GM12878 (cell line): Measurements from ENCODE around the gene LTBP3. TPM values are rescaled to one million over a fixed set of nuclear protein-coding genes. Genes with fewer than 3 reads are reported as not detected.

Experiments
- ASH2L ChIP-seq: fragments of 300-600, 200-600 bp; sonication (generic); IDR thresholded peaks from 2 replicates; pipeline ENCODE4 v1.6.1; 2017; ENCODE audit warnings: low read depth, mild to moderate bottlenecking, borderline replicate concordance
- BMI1 ChIP-seq: fragments of 450-650 bp; IDR thresholded peaks from 2 replicates; pipeline ENCODE4 v1.6.1; 2016; ENCODE audit warnings: mild to moderate bottlenecking, moderate library complexity, borderline replicate concordance
- CBFB ChIP-seq: IDR thresholded peaks from 2 replicates; pipeline ENCODE4 v1.6.1; 2016; ENCODE audit warnings: antibody characterized with exemption, low read depth
- CHD1 ChIP-seq: IDR thresholded peaks from 2 replicates; pipeline ENCODE4 v1.6.1; 2012; ENCODE audit warnings: low read depth, low read length, improper control_type of control experiment
- HDAC6 ChIP-seq: fragments of 200-600 bp; sonication (generic); IDR thresholded peaks from one replicate; pipeline ENCODE4 v1.8.0; 2017; ENCODE audit warnings: antibody characterized with exemption; ENCODE audit not compliant: unreplicated experiment
- MYB ChIP-seq: fragments of 150-350 bp; IDR thresholded peaks from 2 replicates; pipeline ENCODE4 v1.6.1; 2014; ENCODE audit warnings: mild to moderate bottlenecking, low read depth, low read length, borderline replicate concordance
- NBN ChIP-seq: fragments of 450-650 bp; IDR thresholded peaks from 2 replicates; pipeline ENCODE4 v1.6.1; 2016
- NFIC ChIP-seq: IDR thresholded peaks from 2 replicates; pipeline ENCODE4 v1.6.1; 2012; ENCODE audit warnings: low read depth, mild to moderate bottlenecking, inconsistent platforms, low read length, moderate library complexity
- POLR2AphosphoS2 ChIP-seq: IDR thresholded peaks from 2 replicates; pipeline ENCODE4 v1.6.1; 2011; ENCODE audit warnings: low read depth, mild to moderate bottlenecking, low read length, improper control_type of control experiment, moderate library complexity
- PRDM15 ChIP-seq: fragments of 450-650 bp; formaldehyde crosslinking; IDR thresholded peaks from 2 replicates; pipeline ENCODE4 v1.4.0; 2020; ENCODE audit warnings: mild to moderate bottlenecking, moderate library complexity
- RAD21 ChIP-seq: IDR thresholded peaks from 2 replicates; pipeline ENCODE4 v1.6.1; 2011; ENCODE audit warnings: mild to moderate bottlenecking, low read depth, low read length, moderate library complexity; ENCODE audit not compliant: insufficient read depth
- RELB ChIP-seq: fragments of 450-650 bp; IDR thresholded peaks from 2 replicates; pipeline ENCODE4 v1.6.1; 2017; ENCODE audit warnings: low read depth, mild to moderate bottlenecking, moderate library complexity
- SKIL ChIP-seq: fragments of 450-650 bp; IDR thresholded peaks from 2 replicates; pipeline ENCODE4 v1.6.1; 2017; ENCODE audit warnings: mild to moderate bottlenecking, low read depth, inconsistent platforms; ENCODE audit not compliant: poor library complexity, severe bottlenecking
- SMAD5 ChIP-seq: IDR thresholded peaks from 2 replicates; pipeline ENCODE4 v1.6.1; 2016; ENCODE audit warnings: antibody characterized with exemption, low read depth
- SREBF2 ChIP-seq: IDR thresholded peaks from 2 replicates; pipeline ENCODE4 v1.6.1; 2012; ENCODE audit warnings: mild to moderate bottlenecking, low read length
- SUPT20H ChIP-seq: IDR thresholded peaks from 2 replicates; pipeline ENCODE4 v1.6.1; 2011; ENCODE audit warnings: low read depth, mild to moderate bottlenecking, low read length, moderate library complexity, borderline replicate concordance; ENCODE audit not compliant: control insufficient read depth
- ZBED1 ChIP-seq: IDR thresholded peaks from 2 replicates; pipeline ENCODE4 v1.6.1; 2016; ENCODE audit warnings: borderline replicate concordance
- ZBTB4 ChIP-seq: fragments of 450-650 bp; formaldehyde crosslinking; IDR thresholded peaks from 2 replicates; pipeline ENCODE4 v1.4.0; 2022; ENCODE audit warnings: mild to moderate bottlenecking, moderate library complexity
- polyA plus RNA-seq, 11 experiments: library from polyadenylated mRNA; depleted of rRNA in 4 of 11; unstranded in 6 of 11; stranded (reverse) in 5 of 11; fragments of >200 nt; fragmentation: Nextera tagmentation in 4 of 11; fragmentation: Illumina TruSeq in 1 of 11; extraction: Ambion mirVana in 4 of 11; extraction: Trizol in 1 of 11; gene quantifications; 1 replicate in 1 of 11; 2 replicates in 10 of 11; pipeline versions ENCODE4 v1.2.1 to v1.2.3, GENCODE V29; 2011 to 2016; ENCODE audit warnings: inconsistent platforms in 2 of 11, missing spikeins in 2 of 11, low read depth in 1 of 11
- total RNA-seq, 4 experiments: library from RNA; depleted of rRNA in 3 of 4; stranded (reverse); fragments of >200 nt in 3 of 4; fragmentation: Illumina TruSeq in 1 of 4; extraction: Trizol in 1 of 4; gene quantifications; 2 replicates each; pipeline versions ENCODE4 v1.2.1 to v1.2.3, GENCODE V29; 2013 to 2021

LTBP3 gene
- total and polyA plus RNA-seq, 10 of the 15 experiments (the other 5 are each of a cell fraction or from before 2014, with no cell fraction given): 2.2 to 12.2 (median 6.2) TPM; not detected in 2

DNA sequence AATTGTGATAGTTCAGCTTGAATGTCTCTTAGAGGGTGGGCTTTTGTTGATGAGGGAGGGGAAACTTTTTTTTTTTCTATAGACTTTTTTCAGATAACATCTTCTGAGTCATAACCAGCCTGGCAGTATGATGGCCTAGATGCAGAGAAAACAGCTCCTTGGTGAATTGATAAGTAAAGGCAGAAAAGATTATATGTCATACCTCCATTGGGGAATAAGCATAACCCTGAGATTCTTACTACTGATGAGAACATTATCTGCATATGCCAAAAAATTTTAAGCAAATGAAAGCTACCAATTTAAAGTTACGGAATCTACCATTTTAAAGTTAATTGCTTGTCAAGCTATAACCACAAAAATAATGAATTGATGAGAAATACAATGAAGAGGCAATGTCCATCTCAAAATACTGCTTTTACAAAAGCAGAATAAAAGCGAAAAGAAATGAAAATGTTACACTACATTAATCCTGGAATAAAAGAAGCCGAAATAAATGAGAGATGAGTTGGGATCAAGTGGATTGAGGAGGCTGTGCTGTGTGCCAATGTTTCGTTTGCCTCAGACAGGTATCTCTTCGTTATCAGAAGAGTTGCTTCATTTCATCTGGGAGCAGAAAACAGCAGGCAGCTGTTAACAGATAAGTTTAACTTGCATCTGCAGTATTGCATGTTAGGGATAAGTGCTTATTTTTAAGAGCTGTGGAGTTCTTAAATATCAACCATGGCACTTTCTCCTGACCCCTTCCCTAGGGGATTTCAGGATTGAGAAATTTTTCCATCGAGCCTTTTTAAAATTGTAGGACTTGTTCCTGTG lies 55.4 kb downstream of the LTBP3 start (continued):
- TF ChIP-seq ZBTB4 (CRISPR knock-in tag): peak; percentile 92
- no peak for TF ChIP-seq SUPT20H
- peak; percentile 38; the same call in 1 of the 2 replicates for TF ChIP-seq NFIC
- 0 out of 2 replicates have a peak, but pooled peaks have one; percentile 22 for TF ChIP-seq NBN
- peak; percentile 95 for TF ChIP-seq ZBED1
- TF ChIP-seq POLR2AphosphoS2: peak; percentile 98
- TF ChIP-seq ASH2L: 0 out of 2 replicates have a peak, but pooled peaks have one; percentile 21
- peak; percentile 92 for TF ChIP-seq HDAC6
- peak; percentile 86; the same call in 1 of the 2 replicates for TF ChIP-seq CHD1
- TF ChIP-seq PRDM15: peak; percentile 75
- no peak for TF ChIP-seq SKIL
- no peak for TF ChIP-seq SREBF2
- TF ChIP-seq RAD21: no peak
- peak; percentile 87 for TF ChIP-seq SMAD5
- TF ChIP-seq RELB: 0 out of 2 replicates have a peak, but pooled peaks have one; percentile 39
- peak; percentile 56; the same call in 1 of the 2 replicates for TF ChIP-seq BMI1
- TF ChIP-seq CBFB: peak; percentile 46; the same call in 1 of the 2 replicates
- peak; percentile 76; the same call in 1 of the 2 replicates for TF ChIP-seq MYB
